Measurements from ENCODE around the gene CADM1.

CADM1 gene

GRCh38 chr11:115141231-115142114 lies 362.7 kb downstream of the CADM1 start:
- H3K4me1 ChIP-seq = no peaks in the 10 kb centered on the region
- DNase-seq = no peak
- H3K4me3 ChIP-seq = no peak overlapping the region
- TF ChIP-seq, protein P1, sequence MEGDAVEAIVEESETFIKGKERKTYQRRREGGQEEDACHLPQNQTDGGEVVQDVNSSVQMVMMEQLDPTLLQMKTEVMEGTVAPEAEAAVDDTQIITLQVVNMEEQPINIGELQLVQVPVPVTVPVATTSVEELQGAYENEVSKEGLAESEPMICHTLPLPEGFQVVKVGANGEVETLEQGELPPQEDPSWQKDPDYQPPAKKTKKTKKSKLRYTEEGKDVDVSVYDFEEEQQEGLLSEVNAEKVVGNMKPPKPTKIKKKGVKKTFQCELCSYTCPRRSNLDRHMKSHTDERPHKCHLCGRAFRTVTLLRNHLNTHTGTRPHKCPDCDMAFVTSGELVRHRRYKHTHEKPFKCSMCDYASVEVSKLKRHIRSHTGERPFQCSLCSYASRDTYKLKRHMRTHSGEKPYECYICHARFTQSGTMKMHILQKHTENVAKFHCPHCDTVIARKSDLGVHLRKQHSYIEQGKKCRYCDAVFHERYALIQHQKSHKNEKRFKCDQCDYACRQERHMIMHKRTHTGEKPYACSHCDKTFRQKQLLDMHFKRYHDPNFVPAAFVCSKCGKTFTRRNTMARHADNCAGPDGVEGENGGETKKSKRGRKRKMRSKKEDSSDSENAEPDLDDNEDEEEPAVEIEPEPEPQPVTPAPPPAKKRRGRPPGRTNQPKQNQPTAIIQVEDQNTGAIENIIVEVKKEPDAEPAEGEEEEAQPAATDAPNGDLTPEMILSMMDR (IDR thresholded peaks at IDR 0.05) = no peak
- no peaks in the 10 kb centered on the region for H3K36me3 ChIP-seq
- intact Hi-C loops (cut with DNase I; ENCODE audit: low total_unique reads) = no loop called here
- H3K27me3 ChIP-seq = peaks cover 0 to 20% of the 10 kb centered on the region in 2 donors
- H3K27ac ChIP-seq = no peak overlapping the region
- no peaks in the 10 kb centered on the region for H3K9me3 ChIP-seq

GRCh38 chr11:115135936-115136335 lies 368.3 kb downstream of the CADM1 start:
- TF ChIP-seq, protein P1 (IDR thresholded peaks at IDR 0.05) = no peak
- no peak overlapping the region for H3K4me3 ChIP-seq
- H3K4me1 ChIP-seq = no peaks in the 10 kb centered on the region
- no peaks in the 10 kb centered on the region for H3K9me3 ChIP-seq
- DNase-seq = no peak
- H3K27ac ChIP-seq = no peak overlapping the region
- no peaks in the 10 kb centered on the region for H3K36me3 ChIP-seq
- H3K27me3 ChIP-seq = peaks cover 0 to 4% of the 10 kb centered on the region in 2 donors
- intact Hi-C loops (cut with DNase I; ENCODE audit: low total_unique reads) = no loop called here

DNA sequence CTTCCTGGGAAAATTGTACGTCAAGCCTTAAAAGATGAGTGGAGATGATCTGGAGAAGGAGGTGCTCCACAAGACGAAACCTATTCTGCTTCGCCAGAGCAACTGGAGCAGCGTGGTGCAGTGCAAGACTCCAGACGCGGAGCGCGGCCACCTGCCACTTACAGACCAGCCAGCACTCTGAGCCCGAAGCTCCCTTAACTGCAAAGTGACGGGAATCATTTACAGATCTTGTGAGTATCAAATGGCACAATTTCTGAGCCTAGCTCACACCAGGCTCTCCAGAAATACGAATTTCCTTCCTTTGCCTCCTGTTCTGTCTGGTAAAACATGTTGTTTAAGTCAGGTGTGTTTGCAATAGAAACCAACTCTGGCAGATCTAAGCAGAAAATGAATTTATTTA lies 369.3 kb downstream of the CADM1 start:
- no peaks in the 10 kb centered on the region for H3K36me3 ChIP-seq
- TF ChIP-seq, protein P1 (IDR thresholded peaks at IDR 0.05) = no peak
- H3K27ac ChIP-seq = no peak overlapping the region
- DNase-seq = no peak
- H3K9me3 ChIP-seq = no peaks in the 10 kb centered on the region
- H3K27me3 ChIP-seq = peaks cover 0 to 4% of the 10 kb centered on the region in 2 donors
- intact Hi-C loops (cut with DNase I; ENCODE audit: low total_unique reads) = no loop called here
- H3K4me3 ChIP-seq = no peak overlapping the region
- no peaks in the 10 kb centered on the region for H3K4me1 ChIP-seq

DNA sequence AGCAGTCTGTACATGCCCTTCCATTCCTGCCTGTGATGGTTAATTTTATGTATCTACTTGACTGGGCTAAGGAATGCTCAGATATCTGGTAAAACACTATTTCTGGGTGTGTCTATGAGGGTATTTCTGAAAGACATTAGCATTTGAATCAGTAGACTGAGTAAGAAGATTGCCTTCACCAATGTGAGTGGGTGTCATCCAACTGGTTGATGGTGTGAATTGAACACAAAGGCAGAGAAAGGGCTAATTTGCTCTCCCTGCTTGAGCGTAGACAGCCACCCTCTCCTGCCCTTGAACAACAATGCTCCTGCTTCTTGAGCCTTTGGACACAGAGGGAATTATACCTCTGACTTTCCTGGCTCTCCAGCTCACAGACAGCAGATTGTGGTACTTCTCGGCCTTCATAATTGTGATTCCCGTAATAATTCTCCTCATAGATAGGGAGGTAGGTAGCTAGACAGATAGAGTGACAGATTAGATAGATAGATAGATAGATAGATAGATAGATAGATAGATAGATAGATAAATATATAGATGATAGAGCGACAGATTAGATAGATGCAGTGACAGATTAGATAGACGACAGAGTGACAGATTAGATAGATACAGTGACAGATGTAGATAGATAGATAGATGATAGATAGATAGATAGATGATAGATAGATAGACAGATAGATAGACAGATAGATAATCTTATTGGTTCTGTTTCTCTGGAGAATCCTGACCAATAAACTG lies 370.6 kb downstream of the CADM1 start:
- no peaks in the 10 kb centered on the region for H3K4me1 ChIP-seq
- H3K9me3 ChIP-seq = no peaks in the 10 kb centered on the region
- TF ChIP-seq, protein P1 (IDR thresholded peaks at IDR 0.05) = no peak
- DNase-seq = no peak
- H3K27me3 ChIP-seq = peaks cover 0 to 4% of the 10 kb centered on the region in 2 donors
- no peak overlapping the region for H3K4me3 ChIP-seq
- intact Hi-C loops (cut with DNase I; ENCODE audit: low total_unique reads) = no loop called here
- no peak overlapping the region for H3K27ac ChIP-seq
- no peaks in the 10 kb centered on the region for H3K36me3 ChIP-seq

GRCh38 chr11:115132436-115133228 lies 371.6 kb downstream of the CADM1 start:
- intact Hi-C loops (cut with DNase I; ENCODE audit: low total_unique reads) = no loop called here
- H3K27me3 ChIP-seq = peaks cover 0 to 4% of the 10 kb centered on the region in 2 donors
- H3K4me1 ChIP-seq = no peaks in the 10 kb centered on the region
- no peak for DNase-seq
- no peak overlapping the region for H3K4me3 ChIP-seq
- no peaks in the 10 kb centered on the region for H3K9me3 ChIP-seq
- H3K36me3 ChIP-seq = no peaks in the 10 kb centered on the region
- TF ChIP-seq, protein P1 (IDR thresholded peaks at IDR 0.05) = no peak
- no peak overlapping the region for H3K27ac ChIP-seq

Measured in tibial artery (tissue), 4 donors.